SU-DHL-6 (cell line): Measurements from ENCODE around the gene PREX1.

ENCODE experiments used
- EZH2phosphoT487 ChIP-seq: fragments of 200-600 bp; sonication (generic), shearing (Covaris generic); conservative IDR thresholded peaks from 2 replicates; pipeline ENCODE4 v1.6.1; 2018; ENCODE audit warnings: mild to moderate bottlenecking, antibody characterized with exemption, low read length, moderate library complexity, mixed read lengths
- TF ChIP-seq, protein P1 (sequence below): fragments of 200-600 bp; sonication (generic); IDR thresholded peaks from one replicate; pipeline ENCODE4 v1.5.1; 2017; ENCODE audit warnings: antibody characterized with exemption, mild to moderate bottlenecking, low read length, moderate library complexity; ENCODE audit not compliant: insufficient read depth, poor library complexity, severe bottlenecking

DNA sequence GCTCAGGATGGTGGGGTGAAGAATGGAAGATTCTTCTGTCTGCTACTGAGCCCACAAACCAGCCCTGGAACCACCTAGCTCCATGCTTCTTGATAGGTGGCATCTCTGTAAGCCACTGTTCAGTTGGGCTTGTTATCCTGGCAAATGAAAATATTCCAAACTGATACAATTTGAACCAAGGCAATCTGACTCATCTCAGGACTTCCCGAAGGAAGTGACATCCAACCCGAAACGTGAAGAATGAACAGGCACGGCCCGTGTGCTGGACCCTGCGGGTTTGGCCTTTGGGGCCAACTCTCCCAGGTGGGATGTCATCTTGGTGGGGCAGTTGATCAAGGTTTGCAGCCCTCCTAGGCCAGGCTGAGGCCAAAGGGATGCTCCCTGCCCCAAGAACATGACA is 160.3 kb downstream of the PREX1 start:
- TF ChIP-seq, protein P1, sequence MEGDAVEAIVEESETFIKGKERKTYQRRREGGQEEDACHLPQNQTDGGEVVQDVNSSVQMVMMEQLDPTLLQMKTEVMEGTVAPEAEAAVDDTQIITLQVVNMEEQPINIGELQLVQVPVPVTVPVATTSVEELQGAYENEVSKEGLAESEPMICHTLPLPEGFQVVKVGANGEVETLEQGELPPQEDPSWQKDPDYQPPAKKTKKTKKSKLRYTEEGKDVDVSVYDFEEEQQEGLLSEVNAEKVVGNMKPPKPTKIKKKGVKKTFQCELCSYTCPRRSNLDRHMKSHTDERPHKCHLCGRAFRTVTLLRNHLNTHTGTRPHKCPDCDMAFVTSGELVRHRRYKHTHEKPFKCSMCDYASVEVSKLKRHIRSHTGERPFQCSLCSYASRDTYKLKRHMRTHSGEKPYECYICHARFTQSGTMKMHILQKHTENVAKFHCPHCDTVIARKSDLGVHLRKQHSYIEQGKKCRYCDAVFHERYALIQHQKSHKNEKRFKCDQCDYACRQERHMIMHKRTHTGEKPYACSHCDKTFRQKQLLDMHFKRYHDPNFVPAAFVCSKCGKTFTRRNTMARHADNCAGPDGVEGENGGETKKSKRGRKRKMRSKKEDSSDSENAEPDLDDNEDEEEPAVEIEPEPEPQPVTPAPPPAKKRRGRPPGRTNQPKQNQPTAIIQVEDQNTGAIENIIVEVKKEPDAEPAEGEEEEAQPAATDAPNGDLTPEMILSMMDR: no peak
- TF ChIP-seq EZH2phosphoT487: no peak
